ENCODE results near the gene P4HA2. TPM values are rescaled to one million over a fixed set of nuclear protein-coding genes. Genes with fewer than 3 reads are reported as not detected.

P4HA2 gene
- total and polyA plus RNA-seq, 2 of the 13 experiments (the other 11 are each of a cell fraction or from before 2014, with no cell fraction given), result 37.7 to 126 TPM

DNA sequence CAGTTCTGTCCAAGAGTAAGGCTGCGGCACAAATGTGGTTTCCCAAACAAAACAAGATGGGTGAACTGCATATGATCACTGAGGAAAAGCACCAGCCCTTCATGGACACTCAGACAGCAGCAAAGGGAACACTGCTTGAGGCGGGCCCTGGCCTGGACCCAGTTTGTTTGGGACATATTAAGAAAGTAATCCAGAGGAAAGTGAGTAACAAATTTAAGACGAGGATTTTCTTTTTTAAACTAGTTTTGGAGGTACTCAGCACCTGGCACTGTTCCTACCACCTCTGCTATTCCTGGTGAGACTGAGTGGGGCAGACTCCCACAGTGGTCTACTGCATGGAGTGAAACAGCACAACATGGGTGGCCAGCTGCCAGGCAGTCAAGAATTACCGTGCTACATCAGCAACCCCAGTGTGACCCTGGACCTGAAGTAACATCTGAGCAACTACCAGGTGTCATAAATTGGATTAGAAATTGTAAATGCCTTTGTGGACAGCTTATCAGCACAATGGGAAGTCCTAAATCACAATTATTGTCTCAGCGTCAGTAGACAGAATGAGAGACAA, 28.5 kb downstream of the P4HA2 start (continued):
- TF ChIP-seq, protein P1, sequence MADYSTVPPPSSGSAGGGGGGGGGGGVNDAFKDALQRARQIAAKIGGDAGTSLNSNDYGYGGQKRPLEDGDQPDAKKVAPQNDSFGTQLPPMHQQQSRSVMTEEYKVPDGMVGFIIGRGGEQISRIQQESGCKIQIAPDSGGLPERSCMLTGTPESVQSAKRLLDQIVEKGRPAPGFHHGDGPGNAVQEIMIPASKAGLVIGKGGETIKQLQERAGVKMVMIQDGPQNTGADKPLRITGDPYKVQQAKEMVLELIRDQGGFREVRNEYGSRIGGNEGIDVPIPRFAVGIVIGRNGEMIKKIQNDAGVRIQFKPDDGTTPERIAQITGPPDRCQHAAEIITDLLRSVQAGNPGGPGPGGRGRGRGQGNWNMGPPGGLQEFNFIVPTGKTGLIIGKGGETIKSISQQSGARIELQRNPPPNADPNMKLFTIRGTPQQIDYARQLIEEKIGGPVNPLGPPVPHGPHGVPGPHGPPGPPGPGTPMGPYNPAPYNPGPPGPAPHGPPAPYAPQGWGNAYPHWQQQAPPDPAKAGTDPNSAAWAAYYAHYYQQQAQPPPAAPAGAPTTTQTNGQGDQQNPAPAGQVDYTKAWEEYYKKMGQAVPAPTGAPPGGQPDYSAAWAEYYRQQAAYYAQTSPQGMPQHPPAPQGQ (CRISPR knock-in tag; IDR thresholded peaks at IDR 0.05; ENCODE audit: borderline replicate concordance), result no peak
- TF ChIP-seq, protein P2, sequence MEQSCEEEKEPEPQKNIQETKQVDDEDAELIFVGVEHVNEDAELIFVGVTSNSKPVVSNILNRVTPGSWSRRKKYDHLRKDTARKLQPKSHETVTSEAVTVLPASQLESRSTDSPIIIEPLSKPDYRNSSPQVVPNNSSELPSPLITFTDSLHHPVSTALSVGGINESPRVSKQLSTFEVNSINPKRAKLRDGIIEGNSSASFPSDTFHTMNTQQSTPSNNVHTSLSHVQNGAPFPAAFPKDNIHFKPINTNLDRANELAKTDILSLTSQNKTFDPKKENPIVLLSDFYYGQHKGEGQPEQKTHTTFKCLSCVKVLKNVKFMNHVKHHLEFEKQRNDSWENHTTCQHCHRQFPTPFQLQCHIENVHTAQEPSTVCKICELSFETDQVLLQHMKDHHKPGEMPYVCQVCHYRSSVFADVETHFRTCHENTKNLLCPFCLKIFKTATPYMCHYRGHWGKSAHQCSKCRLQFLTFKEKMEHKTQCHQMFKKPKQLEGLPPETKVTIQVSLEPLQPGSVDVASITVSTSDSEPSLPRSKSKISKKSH (CRISPR knock-in tag; IDR thresholded peaks at IDR 0.05; ENCODE audit: borderline replicate concordance), result no peak
- no peak for TF ChIP-seq ZNF776 (CRISPR knock-in tag; IDR thresholded peaks at IDR 0.05)
- TF ChIP-seq THAP11 (CRISPR knock-in tag; IDR thresholded peaks at IDR 0.05), result no peak
- TF ChIP-seq TBP (CRISPR knock-in tag; IDR thresholded peaks at IDR 0.05), result no peak
- TF ChIP-seq GATAD2A (CRISPR knock-in tag; IDR thresholded peaks at IDR 0.05), result no peak

DNA sequence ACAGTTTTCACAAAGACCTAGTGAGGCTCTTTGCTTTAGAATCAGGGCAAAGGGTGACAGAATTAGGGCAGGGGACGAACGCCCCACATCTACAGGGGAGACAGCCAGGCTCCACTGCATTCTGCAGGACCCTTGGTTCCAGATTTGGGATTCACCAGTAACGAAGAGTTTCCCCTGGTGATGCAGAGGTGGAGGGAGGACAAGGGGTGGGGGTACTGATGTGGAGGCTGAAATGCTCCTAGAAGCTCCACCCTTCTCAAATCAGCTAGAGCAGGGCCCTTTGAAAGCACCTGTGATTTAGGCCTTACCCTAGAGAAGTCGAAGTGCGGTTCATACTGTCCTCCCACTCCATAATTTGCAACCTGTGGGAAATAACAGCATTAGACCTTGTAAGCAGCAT, 29.1 kb downstream of the P4HA2 start:
- Histone ChIP-seq H3K4me1 (ENCODE audit: insufficient read depth, low read length) (no peaks in the 10 kb centered on the region), H3K4me3 (replicated peaks in 1 of 3; ENCODE audit: insufficient read depth in 1 of 3, low read depth in 2 of 3, low read length in 3 of 3) (no peak overlapping the region), H4K20me1 (ENCODE audit: insufficient read depth, low read length) (0 out of 2 replicates have a peak, but pooled peaks cover 4% of the 10 kb centered on the region), H3K36me3 (replicated peaks in 1 of 2; ENCODE audit: control insufficient read depth in 1 of 2, insufficient read depth in 2 of 2, low read length in 2 of 2) (peaks cover 15 to 50% of the 10 kb centered on the region in 2 experiments), H3K9ac (ENCODE audit: insufficient read depth, low read depth, low read length) (no peak overlapping the region), H3K27ac (ENCODE audit: extremely low read length, insufficient read depth, low read length) (no peak overlapping the region), H3K79me2 (ENCODE audit: insufficient read depth, low read length) (no peaks in the 10 kb centered on the region), H3K4me2 (ENCODE audit: low read depth, low read length) (no peak overlapping the region), H2AFZ (ENCODE audit: low read length) (no peak overlapping the region), H3K27me3 (ENCODE audit: control insufficient read depth in 1 of 2, insufficient read depth in 2 of 2, low read length in 2 of 2) (no peaks in the 10 kb centered on the region), H3K9me3 (ENCODE audit: low read length) (no peaks in the 10 kb centered on the region)
- BruUV-seq (replicated peaks), result no TSS peak
- FAIRE-seq (no peak), ATAC-seq (no peak), DNase-seq (ENCODE audit: low spot score) (no peak)
- POLR2A ChIA-PET, result no interaction called here
- intact Hi-C loops (cut with micrococcal nuclease; ENCODE audit: unreplicated experiment) (no loop called here), in situ Hi-C loops (cut with HindIII; ENCODE audit: extremely low pct_ligation_motif_present, low pct_unique_long_range_greater_than_20kb) (no loop called here)
- 94% methylated on average over 4 of the region's 5 CpGs for WGBS (ENCODE audit: low lambda C conversion rate)
- CTCF ChIA-PET (ENCODE audit: low intra/inter-chr PET ratio, low total read pairs), result no interaction called here
- TF ChIP-seq SOX5 (CRISPR knock-in tag; IDR thresholded peaks at IDR 0.05; ENCODE audit: borderline replicate concordance) (no peak), PAWR (CRISPR knock-in tag; IDR thresholded peaks at IDR 0.05; ENCODE audit: borderline replicate concordance) (no peak), NFKBIZ (CRISPR knock-in tag; IDR thresholded peaks at IDR 0.05) (no peak), GATA4 (IDR thresholded peaks at IDR 0.05; ENCODE audit: borderline replicate concordance, low read depth) (no peak), MEIS1 (CRISPR knock-in tag; IDR thresholded peaks at IDR 0.05; ENCODE audit: borderline replicate concordance) (no peak), KDM6A (CRISPR knock-in tag; IDR thresholded peaks at IDR 0.05; ENCODE audit: low read depth) (no peak), NR2C2 (CRISPR knock-in tag; IDR thresholded peaks at IDR 0.05; ENCODE audit: borderline replicate concordance) (no peak), PRPF4 (IDR thresholded peaks at IDR 0.05; ENCODE audit: low read depth, low read length, poor library complexity, severe bottlenecking) (no peak), IRX3 (CRISPR knock-in tag; IDR thresholded peaks at IDR 0.05; ENCODE audit: borderline replicate concordance, low read depth) (no peak), RAD21 (CRISPR knock-in tag; IDR thresholded peaks at IDR 0.05) (no peak), ZNF7 (CRISPR knock-in tag; IDR thresholded peaks at IDR 0.05) (no peak), PITX1 (CRISPR knock-in tag; IDR thresholded peaks at IDR 0.05) (no peak)
